Measurements from ENCODE around the gene PDE4D. TPM values are rescaled to one million over a fixed set of nuclear protein-coding genes. Genes with fewer than 3 reads are reported as not detected.
A peak's percentile ranks its signal among the peaks of the same experiment; 100 is the strongest.
"Not testable (repeated sequence)": the region's sequence is repeated elsewhere in the genome, so short reads cannot be mapped to it uniquely, and the experiment has no call there.

The PDE4D gene
- total RNA-seq, 1 donor, result 19.9 TPM

- DNase-seq (ENCODE audit: insufficient read length, low spot score, missing footprints), result no peak
- H3K4me3 ChIP-seq (ENCODE audit: insufficient read depth, low read length), result no peak overlapping the region
- H3K27ac ChIP-seq (ENCODE audit: low read depth, low read length), result no peak overlapping the region
- TF ChIP-seq CTCF (IDR thresholded peaks at IDR 0.05; ENCODE audit: extremely low read depth, low read depth, low read length), result no peak
- no peak overlapping the region for H2AFZ ChIP-seq (ENCODE audit: low read length)
- no peaks in the 10 kb centered on the region for H3K36me3 ChIP-seq (ENCODE audit: insufficient read depth, low read length)
- peaks cover 26% of the 10 kb centered on the region for H3K27me3 ChIP-seq (ENCODE audit: insufficient read depth, low read length)
- peaks cover 13% of the 10 kb centered on the region for H3K4me1 ChIP-seq (ENCODE audit: insufficient read depth, low read length)
- no peaks in the 10 kb centered on the region for H4K20me1 ChIP-seq (ENCODE audit: insufficient read depth, low read length)
- H3K9me3 ChIP-seq (ENCODE audit: low read depth, low read length), result no peaks in the 10 kb centered on the region
- no peak overlapping the region for H3K4me2 ChIP-seq (ENCODE audit: insufficient read depth, low read length)
- no peaks in the 10 kb centered on the region for H3K79me2 ChIP-seq (ENCODE audit: insufficient read depth, low read length)
Observed at GRCh38 chr5:59763541-59763940, 130.0 kb downstream of the PDE4D start.

GRCh38 chr5:59762232-59762631 lies 131.3 kb downstream of the PDE4D start:
- H3K4me3 ChIP-seq (ENCODE audit: insufficient read depth, low read length), result not testable (repeated sequence)

GRCh38 chr5:59760785-59761348 lies 132.7 kb downstream of the PDE4D start:
- Histone ChIP-seq H3K4me1 (ENCODE audit: insufficient read depth, low read length) (peaks cover 7% of the 10 kb centered on the region), H3K79me2 (ENCODE audit: insufficient read depth, low read length) (no peaks in the 10 kb centered on the region), H2AFZ (ENCODE audit: low read length) (peak overlapping the region; percentile 29), H3K36me3 (ENCODE audit: insufficient read depth, low read length) (no peaks in the 10 kb centered on the region), H3K27me3 (ENCODE audit: insufficient read depth, low read length) (peaks cover 2% of the 10 kb centered on the region), H4K20me1 (ENCODE audit: insufficient read depth, low read length) (no peaks in the 10 kb centered on the region), H3K9me3 (ENCODE audit: low read depth, low read length) (no peaks in the 10 kb centered on the region), H3K4me3 (ENCODE audit: insufficient read depth, low read length) (no peak overlapping the region), H3K27ac (ENCODE audit: low read depth, low read length) (peak overlapping the region; percentile 59), H3K4me2 (ENCODE audit: insufficient read depth, low read length) (peak overlapping the region; percentile 35)
- DNase-seq (ENCODE audit: insufficient read length, low spot score, missing footprints), result no peak
- no peak for TF ChIP-seq CTCF (IDR thresholded peaks at IDR 0.05; ENCODE audit: extremely low read depth, low read depth, low read length)

More at GRCh38 chr5:59762232-59762631, 131.3 kb downstream of the PDE4D start:
- H3K27ac ChIP-seq (ENCODE audit: low read depth, low read length); H2AFZ ChIP-seq (ENCODE audit: low read length); H4K20me1 ChIP-seq (ENCODE audit: insufficient read depth, low read length); H3K36me3 ChIP-seq (ENCODE audit: insufficient read depth, low read length); DNase-seq (ENCODE audit: insufficient read length, low spot score, missing footprints); H3K9me3 ChIP-seq (ENCODE audit: low read depth, low read length); H3K4me2 ChIP-seq (ENCODE audit: insufficient read depth, low read length); H3K79me2 ChIP-seq (ENCODE audit: insufficient read depth, low read length); H3K4me1 ChIP-seq (ENCODE audit: insufficient read depth, low read length): not testable (repeated sequence)
- peaks cover 16% of the 10 kb centered on the region for H3K27me3 ChIP-seq (ENCODE audit: insufficient read depth, low read length)

- Histone ChIP-seq H3K4me3 (ENCODE audit: insufficient read depth, low read length) (no peak overlapping the region), H2AFZ (ENCODE audit: low read length) (peak overlapping the region; percentile 54), H3K4me1 (ENCODE audit: insufficient read depth, low read length) (peaks cover 7% of the 10 kb centered on the region)
Observed at GRCh38 chr5:59759600-59760351, 133.8 kb downstream of the PDE4D start.

More at GRCh38 chr5:59759600-59760351, 133.8 kb downstream of the PDE4D start:
- Histone ChIP-seq H3K79me2 (ENCODE audit: insufficient read depth, low read length) (no peaks in the 10 kb centered on the region), H3K36me3 (ENCODE audit: insufficient read depth, low read length) (no peaks in the 10 kb centered on the region), H3K27me3 (ENCODE audit: insufficient read depth, low read length) (no peaks in the 10 kb centered on the region), H3K4me2 (ENCODE audit: insufficient read depth, low read length) (no peak overlapping the region), H4K20me1 (ENCODE audit: insufficient read depth, low read length) (no peaks in the 10 kb centered on the region), H3K27ac (ENCODE audit: low read depth, low read length) (peak overlapping the region; percentile 59), H3K9me3 (ENCODE audit: low read depth, low read length) (no peaks in the 10 kb centered on the region)
- no peak for DNase-seq (ENCODE audit: insufficient read length, low spot score, missing footprints)
- no peak for TF ChIP-seq CTCF (IDR thresholded peaks at IDR 0.05; ENCODE audit: extremely low read depth, low read depth, low read length)

Data from osteoblast (primary cell).